A549 (cell line): Measurements from ENCODE around the gene ANKRD63. TPM values are rescaled to one million over a fixed set of nuclear protein-coding genes. Genes with fewer than 3 reads are reported as not detected.

Experiments used
- ATAC-seq, 2 experiments: fragments of 200-7000 bp in 1 of 2; fragments of >200 bp in 1 of 2; cut with Nextera tagmentation in 1 of 2; cut with Tn5 transposase in 1 of 2; 3 replicates each; pipeline versions ENCODE4 v1.8.0 to v1.9.1; 2018 to 2020; ENCODE audit warnings: mild to moderate bottlenecking in 1 of 2, moderate library complexity in 1 of 2
- CTCF ChIA-PET: fragments of 300-600 bp; sonication (Branson Sonifier 250); formaldehyde crosslinking; extraction: SDS; loops from one replicate; lab custom pipeline; 2021; ENCODE audit warnings: antibody characterized with exemption, inconsistent platforms; lab: Yijun Ruan, JAX
- POLR2A ChIA-PET: fragments of 350-600 bp; formaldehyde crosslinking; extraction: SDS; loops from one replicate; lab custom pipeline; 2021; ENCODE audit warnings: antibody characterized with exemption, inconsistent platforms; lab: Yijun Ruan, JAX
- DNase-seq, 2 experiments: peaks; one replicate each; pipeline versions ENCODE4 v3.0.0 to v3.0.0-alpha.2; 2011 to 2016; ENCODE audit warnings: low read depth in 1 of 2, low spot score in 1 of 2
- FAIRE-seq: peaks from 2 replicates; lab custom pipeline; 2011; peaks lifted over from hg19 to GRCh38; lab: Jason Lieb, UNC
- H3K27ac ChIP-seq, 2 experiments: fragments of >200 bp; sonication (Bioruptor Twin); formaldehyde crosslinking; 3 replicates each; pipeline ENCODE4 v1.5.1; 2016 to 2017
- H3K4me1 ChIP-seq: fragments of >200 bp; sonication (Bioruptor Twin); formaldehyde crosslinking; 3 replicates; pipeline ENCODE4 v1.6.1; 2016
- H3K4me2 ChIP-seq: fragments of >200 bp; sonication (Bioruptor Twin); formaldehyde crosslinking; 3 replicates; pipeline ENCODE4 v1.6.1; 2016
- H3K4me3 ChIP-seq: fragments of >200 bp; sonication (Bioruptor Twin); formaldehyde crosslinking; 3 replicates; pipeline ENCODE4 v1.5.1; 2016
- H3K9me3 ChIP-seq: fragments of >200 bp; sonication (Bioruptor Twin); formaldehyde crosslinking; 3 replicates; pipeline ENCODE4 v1.6.1; 2016
- ATOH8 ChIP-seq: fragments of 250-450 bp; sonication (Bioruptor Pico); IDR thresholded peaks from 2 replicates; pipeline ENCODE4 v1.5.0; 2020; ENCODE audit warnings: low read depth, mild to moderate bottlenecking, moderate library complexity
- BHLHE40 ChIP-seq: IDR thresholded peaks from 2 replicates; pipeline ENCODE4 v1.6.1; 2012; ENCODE audit warnings: low read depth, low read length, inconsistent platforms
- CHD4 ChIP-seq: fragments of 200-600 bp; sonication (generic); IDR thresholded peaks from 2 replicates; pipeline ENCODE4 v1.6.1; 2016; ENCODE audit warnings: antibody characterized with exemption, mild to moderate bottlenecking, borderline replicate concordance
- CTCF ChIP-seq: fragments of >200 bp; sonication (Bioruptor Twin); formaldehyde crosslinking; IDR thresholded peaks from 3 replicates; pipeline ENCODE4 v1.5.1; 2016
- EHMT2 ChIP-seq: fragments of 200-600 bp; sonication (generic); IDR thresholded peaks from 2 replicates; pipeline ENCODE4 v1.6.1; 2016; ENCODE audit warnings: antibody characterized with exemption, low read depth, mild to moderate bottlenecking, moderate library complexity
- JUN ChIP-seq, 2 experiments: fragments of >200 bp; sonication (Bioruptor Twin); formaldehyde crosslinking; IDR thresholded peaks; 2 replicates in 1 of 2; 3 replicates in 1 of 2; pipeline ENCODE4 v1.6.1; 2016 to 2017
- KDM5A ChIP-seq: fragments of 200-600 bp; sonication (generic); IDR thresholded peaks from 2 replicates; pipeline ENCODE4 v1.6.1; 2016; ENCODE audit warnings: antibody characterized with exemption, mild to moderate bottlenecking
- MYC ChIP-seq: IDR thresholded peaks from 2 replicates; pipeline ENCODE4 v1.6.1; 2012; ENCODE audit warnings: mild to moderate bottlenecking, inconsistent platforms, low read length, improper control_type of control experiment, borderline replicate concordance
- POLR2A ChIP-seq: IDR thresholded peaks from 2 replicates; pipeline ENCODE4 v1.6.1; 2012; ENCODE audit warnings: mild to moderate bottlenecking, low read length
- RARB ChIP-seq: fragments of 250-450 bp; sonication (Bioruptor Pico); IDR thresholded peaks from 2 replicates; pipeline ENCODE4 v1.8.0; 2021; ENCODE audit warnings: mild to moderate bottlenecking, moderate library complexity
- RCOR1 ChIP-seq: fragments of 150-350 bp; IDR thresholded peaks from 2 replicates; pipeline ENCODE4 v1.6.1; 2014; ENCODE audit warnings: antibody characterized with exemption, low read length, low read depth
- SMC3 ChIP-seq: fragments of >200 bp; sonication (Bioruptor Twin); formaldehyde crosslinking; IDR thresholded peaks from 3 replicates; pipeline ENCODE4 v1.6.1; 2018; ENCODE audit warnings: inconsistent platforms
- SREBF2 ChIP-seq: fragments of 450-650 bp; IDR thresholded peaks from 2 replicates; pipeline ENCODE4 v1.6.1; 2014; ENCODE audit warnings: mild to moderate bottlenecking, moderate library complexity
- TP53 ChIP-seq: fragments of 250-450 bp; sonication (Bioruptor Pico); IDR thresholded peaks from 2 replicates; pipeline ENCODE4 v1.5.0; 2021; ENCODE audit warnings: mild to moderate bottlenecking, moderate library complexity
- USF2 ChIP-seq: fragments of 450-650 bp; IDR thresholded peaks from 2 replicates; pipeline ENCODE4 v1.6.1; 2014; ENCODE audit warnings: antibody characterized with exemption
- ZFP36 ChIP-seq: fragments of 450-650 bp; IDR thresholded peaks from 2 replicates; pipeline ENCODE4 v1.6.1; 2014; ENCODE audit warnings: borderline replicate concordance; ENCODE audit not compliant: partially characterized antibody
- WGBS: methylation state at CpG from one replicate; pipeline ENCODE4 v1.1.6; 2017; ENCODE audit errors: missing lambda C conversion rate; 5-methylcytosine and 5-hydroxymethylcytosine counted together
- polyA plus RNA-seq, 4 experiments: library from polyadenylated mRNA; depleted of rRNA in 3 of 4; stranded (reverse); fragments of >200 nt; fragmentation: RNase III in 1 of 4; extraction: RNeasy Plus Mini Kit Qiagen cat#74134 plus additional on column Dnase treatment in 1 of 4; gene quantifications; 2 replicates in 3 of 4; 3 replicates in 1 of 4; pipeline ENCODE4 v1.2.3, GENCODE V29; 2011 to 2017
- TF ChIP-seq, protein P1 (sequence below): IDR thresholded peaks from 2 replicates; pipeline ENCODE4 v1.6.1; 2012; ENCODE audit warnings: low read depth, borderline replicate concordance

The ANKRD63 gene
- polyA plus RNA-seq, 2 of the 4 experiments (the other 2 are of a cell fraction), result 0.25 TPM; not detected in 1

DNA sequence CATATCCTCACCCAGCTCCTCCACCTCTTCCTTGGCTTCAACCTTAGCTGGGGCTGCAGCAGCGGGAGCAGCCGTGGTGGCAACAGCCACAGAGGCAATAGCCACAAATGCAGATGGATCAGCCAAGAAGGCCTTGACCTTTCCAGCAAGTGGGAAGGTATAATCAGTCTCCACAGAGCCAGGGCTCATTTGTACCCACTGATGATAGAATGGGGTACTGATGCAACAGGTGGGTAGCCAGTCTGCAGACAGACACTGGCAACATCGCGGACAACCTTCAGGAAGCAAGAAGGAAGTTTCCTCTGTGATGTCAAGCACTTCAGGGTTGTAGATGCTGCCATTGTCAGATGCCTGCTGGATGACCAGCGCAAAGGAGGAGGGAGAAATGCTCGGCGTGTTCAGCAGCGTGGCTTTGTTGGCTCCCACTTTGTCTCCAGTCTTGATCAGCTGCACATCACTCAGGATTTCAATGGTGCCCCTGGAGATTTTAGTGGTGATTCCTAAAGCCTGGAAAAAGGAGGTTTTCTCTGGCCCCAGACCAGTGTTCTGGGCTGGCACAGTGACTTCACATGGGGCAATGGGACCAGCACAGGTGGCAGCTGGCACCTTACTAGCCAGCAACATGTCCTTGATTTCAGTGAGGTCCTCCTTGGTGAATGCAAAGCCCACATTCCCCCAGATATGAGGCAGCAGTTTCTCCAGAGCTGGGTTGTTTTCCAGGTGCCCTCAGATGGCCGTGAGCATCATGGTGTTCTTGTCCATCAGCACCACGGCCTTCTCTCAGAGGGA is 29.7 kb upstream of the ANKRD63 start:
- Histone ChIP-seq H3K4me1 (peaks cover 6% of the 10 kb centered on the region; the same call in 1 of the 3 replicates), H3K27ac (no peak overlapping the region), H3K9me3 (no peaks in the 10 kb centered on the region), H3K4me2 (no peak overlapping the region), H3K4me3 (no peak overlapping the region)
- CTCF ChIA-PET, result interaction anchor here (1.3 to 18.2 kb wide), 8 partner anchors 9 to 110 kb away, joined by 4 to 203 read pairs (median 16); partner anchors contain the start of genes ANKRD63 and INAFM2
- POLR2A ChIA-PET, result no interaction called here
- 73% methylated on average over 10 of the region's 10 CpGs for WGBS
- TF ChIP-seq, protein P1, sequence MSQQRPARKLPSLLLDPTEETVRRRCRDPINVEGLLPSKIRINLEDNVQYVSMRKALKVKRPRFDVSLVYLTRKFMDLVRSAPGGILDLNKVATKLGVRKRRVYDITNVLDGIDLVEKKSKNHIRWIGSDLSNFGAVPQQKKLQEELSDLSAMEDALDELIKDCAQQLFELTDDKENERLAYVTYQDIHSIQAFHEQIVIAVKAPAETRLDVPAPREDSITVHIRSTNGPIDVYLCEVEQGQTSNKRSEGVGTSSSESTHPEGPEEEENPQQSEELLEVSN, result no peak
- no peak for TF ChIP-seq RCOR1
- TF ChIP-seq CTCF, result no peak
- no peak for TF ChIP-seq KDM5A
- no peak for TF ChIP-seq SREBF2
- no peak for TF ChIP-seq EHMT2
- TF ChIP-seq MYC, result no peak
- TF ChIP-seq BHLHE40, result no peak
- TF ChIP-seq CHD4, result no peak
- no peak for TF ChIP-seq USF2
- no peak for TF ChIP-seq RARB (CRISPR knock-in tag)
- TF ChIP-seq ATOH8, result no peak
- TF ChIP-seq SMC3, result no peak
- TF ChIP-seq ZFP36, result no peak
- ATAC-seq (no peak), FAIRE-seq (no peak), DNase-seq (no peak)

DNA sequence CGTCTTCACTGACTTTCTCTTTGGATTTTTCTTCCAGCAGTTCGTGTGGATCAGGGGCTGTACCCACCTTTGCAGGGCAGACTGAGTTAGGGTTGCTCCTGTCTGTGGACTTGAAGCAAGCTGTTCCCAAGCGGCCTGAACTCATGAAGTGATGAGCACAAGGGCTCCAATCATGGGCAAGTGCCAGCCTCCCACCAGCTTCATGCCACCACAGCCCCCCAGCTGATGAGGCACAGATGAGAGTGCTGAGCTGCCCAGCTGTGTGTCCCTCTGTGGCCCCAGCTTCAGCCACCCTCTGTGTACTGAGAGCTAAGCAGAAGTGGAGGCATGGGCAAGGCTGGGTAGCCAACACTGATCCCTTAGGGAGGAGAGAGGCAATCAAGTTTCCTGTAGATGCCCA is 28.1 kb upstream of the ANKRD63 start:
- no peaks in the 10 kb centered on the region for H3K9me3 ChIP-seq
- ATAC-seq, result no peak
- H3K4me3 ChIP-seq, result no peak overlapping the region
- ChIA-PET CTCF (interaction anchor here (0.9 to 18.2 kb wide), 14 partner anchors 8 to 111 kb away, joined by 3 to 203 read pairs (median 8); partner anchors contain the start of genes ANKRD63, CCDC9B and INAFM2), POLR2A (no interaction called here)
- FAIRE-seq, result no peak
- 0% methylated on average over 2 of the region's 3 CpGs for WGBS
- no peak overlapping the region for H3K27ac ChIP-seq
- peaks cover 6% of the 10 kb centered on the region; the same call in 1 of the 3 replicates for H3K4me1 ChIP-seq
- no peak for DNase-seq
- no peak overlapping the region for H3K4me2 ChIP-seq
- TF ChIP-seq POLR2A (no peak), TP53 (no peak), JUN (IDR thresholded peaks at IDR 0.05) (no peak)
